GM18507 (cell line): ENCODE data around the gene GRM5.

Experiments
- DNase-seq: peaks from one replicate; pipeline ENCODE4 v3.0.0; 2011; ENCODE audit warnings: low read depth; ENCODE audit not compliant: insufficient read length; ENCODE audit errors: extremely low spot score
- FAIRE-seq: peaks from 2 replicates; lab custom pipeline; 2011; peaks lifted over from hg19 to GRCh38; lab: Jason Lieb, UNC

The GRM5 gene

DNA sequence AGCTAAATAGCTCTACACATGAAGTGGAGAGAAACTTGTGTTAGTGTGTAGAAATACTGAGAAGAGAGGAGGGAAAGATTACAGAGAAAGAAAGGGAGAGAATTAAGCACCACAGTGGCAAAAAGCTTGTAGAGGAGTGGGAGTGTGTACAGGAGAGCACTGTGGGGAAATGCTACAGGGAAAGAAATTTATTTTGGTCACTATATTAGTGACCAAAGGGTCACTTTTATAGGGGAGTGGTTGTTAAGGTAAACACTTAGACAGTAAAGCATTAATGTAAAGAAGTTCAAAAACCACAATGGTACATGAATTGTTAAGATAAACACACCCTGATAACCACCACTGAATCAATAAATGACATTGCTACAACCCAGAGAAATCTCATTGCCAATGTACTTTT, 421.1 kb downstream of the GRM5 start:
- FAIRE-seq: no peak
- no peak for DNase-seq

DNA sequence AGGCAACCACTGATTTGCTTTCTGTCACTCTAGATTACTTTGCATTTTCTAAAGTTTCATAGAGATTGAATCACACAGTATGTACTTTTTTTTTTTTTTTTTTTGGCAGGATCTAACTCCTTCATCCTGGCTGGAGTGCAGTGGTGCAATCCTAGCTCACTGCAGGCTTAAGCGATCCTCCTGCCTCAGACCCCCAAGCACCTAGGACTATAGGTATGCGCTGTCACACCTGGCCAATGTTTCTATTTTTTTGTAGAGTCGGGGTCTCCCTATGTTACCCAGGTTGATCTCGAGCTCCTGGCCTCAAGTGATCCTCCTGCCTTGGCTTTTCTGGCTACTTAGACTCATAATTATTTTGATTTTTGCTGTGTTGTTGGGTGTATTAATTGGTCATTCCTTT, 433.6 kb downstream of the GRM5 start:
- DNase-seq (no peak), FAIRE-seq (no peak)

DNA sequence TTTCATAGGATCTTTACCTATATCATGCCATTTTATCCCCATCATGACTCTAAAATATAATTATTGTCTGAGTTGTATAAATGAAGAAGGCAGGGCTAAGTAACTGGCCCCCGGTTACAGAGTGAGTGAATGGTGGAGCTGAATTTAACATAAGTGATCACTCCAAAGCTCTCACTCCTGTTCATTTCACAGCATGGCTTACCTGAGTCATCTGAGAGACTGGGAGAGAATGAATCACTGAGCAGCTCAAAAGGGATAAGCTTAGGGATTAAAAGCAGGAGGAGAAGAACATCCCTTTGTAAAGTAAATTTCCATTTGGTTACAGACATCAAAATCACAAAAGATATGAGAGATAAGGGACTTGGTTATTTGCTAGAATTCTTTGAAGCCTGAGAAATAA, 434.3 kb downstream of the GRM5 start:
- DNase-seq (no peak), FAIRE-seq (no peak)

DNA sequence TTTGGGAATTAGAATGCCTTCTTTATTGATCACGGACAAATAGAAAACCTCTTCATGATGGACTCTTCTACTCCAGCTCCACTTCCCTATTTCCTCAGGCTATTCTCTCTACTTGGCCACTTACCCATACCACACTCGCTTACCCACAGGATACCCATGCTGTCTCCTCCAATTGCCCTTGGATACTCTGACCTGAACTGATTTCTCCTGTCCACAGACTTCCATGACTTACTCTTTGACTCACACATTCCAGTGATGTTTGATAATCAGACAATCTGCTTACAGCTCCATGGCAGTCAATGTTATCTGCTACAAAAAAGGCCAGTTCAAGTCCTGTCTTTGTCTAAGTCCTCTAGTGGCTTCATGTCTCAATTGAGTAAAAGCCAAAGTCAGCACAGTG, 436.3 kb downstream of the GRM5 start:
- DNase-seq (no peak), FAIRE-seq (no peak)

DNA sequence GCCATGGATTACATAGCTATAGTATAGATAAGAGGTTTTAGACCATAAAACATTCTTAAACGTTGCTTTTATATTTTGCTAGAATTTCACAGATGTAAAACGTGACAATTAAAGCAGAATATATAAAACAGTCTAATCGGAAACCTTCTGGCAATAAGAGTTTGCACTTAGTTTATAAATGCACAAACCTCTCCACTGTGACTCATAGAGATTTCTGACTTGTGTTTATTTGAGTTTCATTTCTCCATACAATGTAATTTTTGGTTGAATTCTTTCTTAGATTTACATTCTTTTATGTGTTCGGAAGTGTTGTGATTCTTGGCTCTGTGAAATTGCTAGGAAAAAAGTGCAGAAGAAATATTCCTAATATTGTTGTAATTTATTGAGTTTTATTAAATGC, 439.6 kb downstream of the GRM5 start:
- no peak for FAIRE-seq
- DNase-seq: no peak

DNA sequence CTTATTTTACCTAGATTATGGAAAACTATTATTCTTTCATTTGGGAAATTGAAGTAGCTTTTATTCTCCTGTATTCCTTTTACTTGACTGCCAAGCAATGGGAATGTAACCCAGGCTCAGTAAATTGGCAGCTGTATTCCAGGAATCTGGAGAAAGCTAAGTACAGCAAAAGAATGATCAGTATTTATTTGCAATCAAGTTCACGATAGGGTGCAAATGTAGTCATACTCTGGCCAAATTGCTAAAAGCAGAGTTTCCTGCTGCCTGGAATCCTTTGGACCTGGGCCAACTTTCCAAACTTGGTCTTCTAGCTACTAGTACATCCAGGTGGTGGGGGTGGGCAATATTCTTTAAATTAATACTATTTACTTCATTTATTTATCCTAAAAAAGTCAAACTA, 442.3 kb downstream of the GRM5 start:
- FAIRE-seq (no peak), DNase-seq (no peak)

DNA sequence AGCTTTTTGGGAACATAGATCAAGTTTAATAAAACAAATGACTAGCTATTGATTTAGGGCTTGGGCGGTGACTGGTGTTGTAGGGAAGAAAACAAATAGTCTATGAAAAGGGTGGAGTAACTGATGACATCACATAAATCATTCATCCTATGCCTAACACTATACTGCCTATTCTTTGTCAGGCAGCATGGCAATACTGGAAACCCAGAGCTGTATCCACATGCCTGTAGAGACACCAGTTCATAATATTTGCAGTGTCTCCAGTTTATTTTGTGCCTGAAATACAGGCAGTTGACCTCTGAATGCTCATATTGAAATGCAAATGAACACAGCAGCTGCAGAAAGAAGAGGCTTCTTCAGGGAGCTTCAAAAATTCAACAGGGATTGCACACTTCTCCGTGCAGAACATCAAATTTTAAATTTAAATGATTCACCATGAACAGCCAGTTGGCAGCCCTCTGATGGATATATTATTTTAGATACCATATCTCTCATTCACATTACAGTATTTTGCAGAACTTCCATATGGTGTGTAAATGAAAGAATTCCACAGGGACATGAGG, 445.1 kb downstream of the GRM5 start:
- no peak for FAIRE-seq

DNA sequence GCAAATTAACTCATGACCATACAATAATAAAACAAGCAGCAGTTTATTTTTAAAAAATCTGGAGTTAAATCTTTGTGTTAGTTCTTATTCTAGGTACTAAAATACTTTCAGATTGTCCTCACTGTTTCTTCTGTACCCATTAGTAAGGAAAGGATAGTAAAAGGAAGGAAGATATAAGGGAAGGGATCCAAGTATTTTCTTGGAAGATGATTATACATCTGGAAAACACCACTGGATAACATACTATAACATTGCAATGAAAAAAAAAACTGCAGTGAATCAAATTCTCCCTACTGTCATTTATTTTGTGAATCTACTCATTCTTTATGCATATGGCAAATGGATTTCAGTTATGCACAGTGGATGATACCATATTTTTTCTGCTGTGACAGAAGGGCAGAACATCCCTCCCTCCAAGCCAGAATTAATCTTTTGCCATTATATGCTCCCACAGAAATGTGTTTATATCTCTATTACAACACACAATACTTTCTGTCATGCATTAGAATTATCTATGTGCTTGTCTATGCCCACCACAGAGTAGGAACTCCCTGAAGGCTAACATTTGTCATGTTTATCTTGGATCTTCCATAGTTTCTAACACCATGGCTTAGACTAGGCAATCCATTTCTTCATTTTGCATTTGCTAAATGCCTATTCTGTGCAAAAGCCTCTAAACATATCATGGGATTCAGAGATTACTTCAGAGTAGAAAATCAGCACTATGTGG, 446.0 kb downstream of the GRM5 start:
- no peak for DNase-seq
- FAIRE-seq: no peak

More for the DNA sequence above, 445.1 kb downstream of the GRM5 start:
- DNase-seq: no peak

DNA sequence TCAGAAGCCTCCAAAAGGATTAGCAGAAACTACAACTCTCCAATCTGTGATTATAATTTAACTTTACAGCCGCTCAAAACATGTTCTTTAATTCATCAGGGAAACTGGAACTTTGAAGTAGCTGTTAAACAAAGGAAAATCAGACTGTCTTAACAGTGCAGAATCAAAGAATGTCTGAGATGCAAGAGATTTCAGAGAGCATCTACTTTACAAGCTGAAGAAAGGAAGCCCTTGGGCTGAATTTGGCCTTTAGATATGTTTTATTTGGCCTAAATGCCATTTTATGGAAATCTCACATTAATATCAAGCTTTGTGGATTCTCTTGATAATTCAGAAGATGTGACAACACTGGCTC, 446.7 kb downstream of the GRM5 start:
- no peak for DNase-seq
- FAIRE-seq: no peak

DNA sequence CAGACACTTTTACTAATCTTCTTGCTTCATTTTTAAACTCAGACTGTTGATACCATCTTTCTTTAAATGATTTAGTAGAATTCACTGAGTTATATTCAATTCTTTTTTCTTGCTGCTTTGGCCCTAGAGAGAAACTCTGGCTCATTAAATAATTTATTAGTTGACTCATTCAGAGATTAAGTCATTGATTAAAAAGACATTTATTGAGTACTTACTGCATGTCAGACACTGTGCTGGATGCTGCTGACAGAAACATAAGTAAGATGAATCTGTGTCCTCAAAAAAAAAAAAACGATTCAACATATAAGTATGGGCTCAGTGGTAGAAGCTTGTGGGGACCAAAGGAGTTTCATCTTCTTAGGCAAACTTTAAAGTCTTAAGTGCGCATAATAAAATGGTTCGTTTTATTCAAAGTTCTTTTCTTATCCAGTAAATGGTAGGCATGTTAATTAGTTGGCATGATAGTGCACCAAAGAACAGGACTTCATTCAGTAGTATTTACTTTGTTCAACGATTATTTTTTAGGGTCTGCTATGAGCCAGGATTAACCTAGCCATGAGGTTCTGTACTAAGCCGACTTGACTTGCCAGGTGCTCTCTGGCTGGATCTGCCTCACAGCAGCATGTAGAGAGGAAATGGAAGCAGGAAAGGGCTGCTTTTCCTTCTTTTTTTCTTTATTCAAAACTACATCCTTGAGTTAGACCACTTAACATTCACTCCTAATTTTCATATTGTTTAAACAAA, 447.3 kb downstream of the GRM5 start:
- FAIRE-seq: no peak

DNA sequence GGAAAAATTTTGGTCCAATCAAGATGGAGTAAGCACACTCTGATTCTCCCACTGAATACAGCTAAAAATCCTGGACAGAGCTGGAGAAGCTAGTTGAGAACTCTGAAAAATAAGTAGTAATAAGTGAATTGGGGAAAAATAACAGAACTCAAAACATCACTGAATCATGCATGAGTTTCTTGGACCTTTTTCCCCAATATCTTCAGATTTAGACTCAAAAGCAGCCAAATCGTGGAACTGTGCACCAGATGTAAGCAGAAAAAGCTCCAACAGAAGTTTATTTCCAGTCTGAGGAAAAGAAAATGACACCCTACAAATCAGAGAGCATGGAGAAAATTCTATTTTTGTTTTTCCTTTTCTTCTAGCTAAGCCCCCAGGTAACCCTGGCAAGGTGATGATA, 448.6 kb downstream of the GRM5 start:
- no peak for FAIRE-seq
- no peak for DNase-seq

More for the DNA sequence above, 447.3 kb downstream of the GRM5 start:
- no peak for DNase-seq

DNA sequence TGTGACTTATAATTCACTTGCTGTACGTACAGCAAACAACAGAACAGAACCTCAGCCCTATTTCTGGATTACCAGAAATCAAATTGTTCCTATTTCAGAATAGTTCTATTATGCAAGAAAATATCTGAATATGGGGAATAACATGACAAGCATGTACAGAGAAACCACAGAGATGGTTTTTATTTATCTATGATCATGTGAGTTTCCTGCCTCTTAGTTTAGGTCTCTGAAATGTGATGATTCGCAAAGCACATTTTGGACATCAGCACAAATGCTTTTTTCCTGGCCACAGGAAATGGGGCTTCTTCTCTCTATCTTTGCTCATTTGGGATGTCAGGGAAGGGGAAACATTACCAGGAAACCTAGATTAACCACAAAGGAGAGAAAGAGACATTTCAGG, 461.5 kb downstream of the GRM5 start:
- no peak for FAIRE-seq
- no peak for DNase-seq

DNA sequence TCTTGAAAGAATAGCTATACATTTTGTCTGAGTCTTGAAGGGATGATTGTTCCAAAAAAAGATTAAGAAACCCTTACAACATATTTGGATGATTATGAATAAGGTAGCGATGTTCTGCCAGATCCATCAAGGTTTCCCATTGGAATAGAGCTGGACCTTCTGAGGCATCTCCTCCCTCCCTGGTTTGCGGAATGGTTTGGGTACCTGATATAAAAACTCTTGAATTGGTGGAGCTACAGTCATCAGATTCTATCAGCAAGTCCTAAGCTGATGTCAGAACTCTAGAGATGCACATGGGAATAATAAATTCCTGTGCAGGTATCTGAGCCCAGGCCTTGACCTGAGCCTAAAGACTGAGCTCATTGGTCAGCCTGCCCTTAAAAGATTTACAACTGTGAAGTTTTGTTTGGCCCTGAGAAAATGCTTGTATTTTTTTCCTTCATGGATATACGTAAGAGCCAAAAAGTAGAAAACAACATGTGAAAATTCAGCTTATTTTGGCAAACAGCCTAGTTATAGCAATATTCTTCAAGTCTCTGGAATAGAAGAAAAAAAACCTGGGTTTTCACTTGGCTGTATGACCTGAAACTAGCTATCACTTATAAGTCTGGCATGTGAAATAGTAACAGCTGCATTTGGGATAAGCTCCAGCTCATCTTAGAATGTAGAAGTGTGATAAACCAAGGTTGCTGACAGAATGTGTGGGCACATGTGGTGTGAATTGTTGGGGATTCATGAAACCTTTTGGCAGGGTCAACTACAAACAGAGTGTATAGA, 462.5 kb downstream of the GRM5 start:
- DNase-seq: no peak
- FAIRE-seq: no peak

DNA sequence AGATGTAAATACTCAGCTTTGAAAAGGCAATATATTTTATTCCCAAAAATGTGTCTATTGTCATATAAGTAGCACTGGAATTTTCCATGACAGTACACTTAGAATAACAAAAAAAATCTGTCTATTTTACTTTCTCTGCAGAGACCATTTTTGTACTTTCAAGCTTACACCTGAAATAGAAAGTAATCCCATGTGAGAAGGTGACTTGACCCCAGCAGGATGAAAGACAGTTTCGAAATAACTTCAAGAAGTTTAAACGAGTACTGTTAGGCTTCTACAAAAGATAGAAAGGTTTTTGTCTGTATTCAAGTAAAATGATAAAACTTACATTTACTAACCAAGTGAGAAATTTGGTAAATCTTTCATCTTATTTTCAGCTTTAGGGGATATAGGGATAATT, 468.4 kb downstream of the GRM5 start:
- FAIRE-seq (no peak), DNase-seq (no peak)

DNA sequence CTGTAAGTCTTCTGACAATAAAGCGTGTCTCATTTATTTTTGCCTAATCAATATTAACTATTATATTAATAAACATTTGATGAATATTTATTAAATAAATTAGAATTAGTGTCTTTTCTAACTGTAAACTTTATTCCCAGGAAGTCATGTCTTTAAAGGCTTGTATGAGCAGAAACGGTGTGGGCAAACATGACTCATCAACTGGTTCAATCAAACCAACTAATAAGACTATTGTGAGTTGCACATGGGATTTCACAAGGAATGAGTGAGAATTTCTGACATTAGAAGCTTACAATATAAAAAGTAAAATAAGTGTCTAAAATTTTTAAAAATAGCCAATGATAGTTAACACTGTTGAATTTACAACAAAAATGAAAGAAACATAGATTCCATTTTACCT, 469.0 kb downstream of the GRM5 start:
- no peak for DNase-seq
- FAIRE-seq: no peak

DNA sequence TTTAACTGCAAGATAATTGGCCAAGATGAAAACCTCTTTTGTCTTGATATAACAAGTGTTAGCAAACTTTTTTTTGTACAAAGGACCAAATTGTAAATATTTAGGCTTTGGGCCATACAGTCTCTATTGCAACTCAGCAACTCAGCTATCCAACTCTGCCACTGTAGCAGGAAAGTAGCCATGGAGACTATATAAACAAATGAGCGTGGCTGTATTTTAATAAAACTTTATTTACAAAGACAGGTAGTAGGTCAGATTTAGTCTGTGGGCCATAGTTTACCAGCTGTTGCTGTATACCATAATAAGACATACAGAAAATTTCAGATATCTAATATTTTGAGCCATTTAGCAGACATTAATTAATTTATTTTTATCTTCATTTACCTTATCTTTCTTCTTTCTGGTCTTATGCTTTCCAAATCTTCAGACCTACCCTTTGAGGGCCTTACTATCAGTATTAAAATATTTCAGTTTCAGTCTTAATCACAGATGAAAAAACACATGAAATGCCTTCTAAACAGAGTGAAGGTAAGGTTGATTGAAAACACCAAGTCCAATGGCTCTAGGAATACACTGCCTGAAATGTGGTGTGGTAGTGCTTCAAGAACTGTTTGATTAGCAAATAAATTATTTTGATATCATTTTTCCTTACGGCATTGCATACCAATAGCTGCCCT, 471.4 kb downstream of the GRM5 start:
- no peak for FAIRE-seq

DNA sequence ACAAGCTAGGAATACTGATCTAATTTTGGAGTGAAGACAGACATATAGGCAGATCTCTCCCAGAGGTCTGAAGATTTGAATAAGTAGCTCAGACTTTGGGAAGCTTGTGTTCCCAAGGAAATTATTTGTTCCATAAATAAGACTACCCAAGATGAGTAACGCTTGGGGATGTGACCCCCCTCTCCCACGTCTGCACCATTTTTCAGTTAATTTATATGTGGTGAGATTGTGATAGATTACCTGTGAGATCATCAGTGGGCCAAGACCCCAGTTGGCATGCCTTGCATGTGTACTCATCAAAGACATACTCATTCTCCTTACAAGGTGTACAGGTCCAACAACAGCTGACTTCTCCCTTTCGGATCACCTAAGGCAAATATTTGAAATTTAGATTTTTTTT, 475.4 kb downstream of the GRM5 start:
- DNase-seq: no peak
- FAIRE-seq: no peak

More for the DNA sequence above, 471.4 kb downstream of the GRM5 start:
- no peak for DNase-seq

DNA sequence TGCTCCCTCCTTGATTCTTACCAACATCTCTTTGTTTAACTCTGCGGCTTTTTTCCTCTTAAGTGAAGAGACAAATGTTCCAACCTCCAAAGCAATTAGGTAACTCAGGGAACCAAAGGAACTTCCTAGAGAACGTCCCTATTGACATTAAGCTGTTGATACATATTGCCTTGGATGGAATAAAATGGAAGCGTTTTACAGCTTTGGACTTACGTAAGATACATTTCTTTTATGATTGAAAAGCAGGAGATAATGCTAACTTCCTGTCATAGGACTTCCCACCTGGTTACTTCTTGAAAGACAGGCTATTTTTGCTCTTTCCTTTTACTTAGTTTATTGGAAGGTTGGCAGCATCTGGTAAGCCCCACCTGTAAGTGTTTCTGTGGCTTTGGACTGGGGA, 482.5 kb downstream of the GRM5 start:
- no peak for FAIRE-seq

DNA sequence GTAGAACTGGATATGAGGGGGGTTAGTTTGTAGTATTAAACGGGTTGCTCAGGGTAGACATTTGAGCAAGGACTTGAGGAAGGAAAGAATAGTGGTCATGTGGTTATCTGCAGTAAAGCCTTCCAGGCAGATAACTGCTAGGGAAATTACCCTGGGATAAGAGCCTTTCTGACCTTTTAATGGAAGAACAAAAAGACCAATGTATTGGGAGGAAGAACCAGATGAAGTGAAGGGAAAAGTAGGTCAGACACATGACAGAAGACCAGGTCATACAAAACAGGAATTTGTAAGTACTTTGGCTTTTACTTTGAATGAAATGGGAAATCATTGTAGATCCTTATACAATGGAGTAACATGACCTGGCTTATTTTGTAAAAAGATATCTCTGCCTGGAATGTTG, 486.3 kb downstream of the GRM5 start:
- FAIRE-seq (no peak), DNase-seq (no peak)

More for the DNA sequence above, 482.5 kb downstream of the GRM5 start:
- DNase-seq: no peak

DNA sequence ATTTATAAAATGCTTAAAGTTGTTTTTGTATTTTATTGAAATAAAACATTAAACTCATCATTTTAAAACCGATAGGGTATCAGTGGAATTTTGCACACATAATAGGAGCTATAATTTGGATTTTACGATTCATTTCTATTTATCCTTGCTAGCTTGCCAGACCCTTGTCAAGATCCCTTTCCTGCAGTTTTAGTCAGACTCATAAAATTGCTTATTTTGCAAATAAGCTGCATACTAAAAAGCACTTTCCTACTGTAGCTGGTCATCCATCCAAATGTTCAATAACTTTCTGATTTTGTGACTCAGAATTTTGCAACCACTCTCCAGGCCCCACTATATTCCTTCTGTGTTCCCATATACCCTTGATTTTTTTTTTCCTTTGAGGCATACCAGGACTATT, 489.0 kb downstream of the GRM5 start:
- DNase-seq (no peak), FAIRE-seq (no peak)
